Stimulated activated CD4-positive, alpha-beta T cell treated with anti-CD3 and anti-CD28 coated beads, Interleukin-12 subunit alpha, Interleukin-12 subunit beta, amount 100 ng/mL, for 48 hours (primary cell): ENCODE measurements around the gene AMY1A.
"Not testable (repeated sequence)": the region's sequence is repeated elsewhere in the genome, so short reads cannot be mapped to it uniquely, and the experiment has no call there.

Experiments used
- DNase-seq, 3 donors: peaks; one replicate each; pipeline ENCODE4 v3.0.0-alpha.2; 2020; ENCODE audit warnings: low read depth in 2 of 3, low spot score in 1 of 3

Gene AMY1A

GRCh38 chr1:103655460-103655859 is at the start of gene AMY1A:
Gene AMY1A (plus strand): TSS chr1:103655760. CDS start chr1:103656331, 571 bp downstream.
- DNase-seq = not testable (repeated sequence)

GRCh38 chr1:103616362-103616761 is 39.2 kb upstream of the AMY1A start:
- no peak for DNase-seq

GRCh38 chr1:103616994-103617477 is 38.5 kb upstream of the AMY1A start, which contains the start of gene AMY2A:
Gene AMY2A (plus strand): TSS chr1:103617427. CDS start chr1:103617441, 14 bp downstream.
- DNase-seq = not testable (repeated sequence)

GRCh38 chr1:103627436-103627835 is 28.1 kb upstream of the AMY1A start:
- not testable (repeated sequence) for DNase-seq

- DNase-seq = not testable (repeated sequence)
Observed at GRCh38 chr1:103641194-103641593, 14.4 kb upstream of the AMY1A start.

GRCh38 chr1:103643908-103644307 is 11.7 kb upstream of the AMY1A start:
- DNase-seq = not testable (repeated sequence)

GRCh38 chr1:103650305-103650704 is 5.3 kb upstream of the AMY1A start:
- not testable (repeated sequence) for DNase-seq

- DNase-seq = not testable (repeated sequence)
Observed at GRCh38 chr1:103650889-103651288, 4.7 kb upstream of the AMY1A start.

- DNase-seq = not testable (repeated sequence)
Observed at GRCh38 chr1:103654133-103654532, 1.4 kb upstream of the AMY1A start.

- not testable (repeated sequence) for DNase-seq
Observed at GRCh38 chr1:103676335-103676734, 20.8 kb downstream of the AMY1A start.

- not testable (repeated sequence) for DNase-seq
Observed at GRCh38 chr1:103696110-103696509, 40.5 kb downstream of the AMY1A start, which contains the start of gene AMY1B. Gene AMY1B (minus strand): TSS chr1:103696210. CDS start chr1:103695639, 571 bp downstream.

- not testable (repeated sequence) for DNase-seq
Observed at GRCh38 chr1:103697430-103697829, 41.9 kb downstream of the AMY1A start.

- not testable (repeated sequence) for DNase-seq
Observed at GRCh38 chr1:103700669-103701068, 45.1 kb downstream of the AMY1A start.

- DNase-seq = not testable (repeated sequence)
Observed at GRCh38 chr1:103701256-103701655, 45.7 kb downstream of the AMY1A start.

GRCh38 chr1:103707670-103708069 is 52.1 kb downstream of the AMY1A start:
- DNase-seq = not testable (repeated sequence)

GRCh38 chr1:103710381-103710780 is 54.8 kb downstream of the AMY1A start:
- DNase-seq = not testable (repeated sequence)
